Stimulated activated CD8-positive, alpha-beta memory T cell treated with anti-CD3 and anti-CD28 coated beads, Interleukin-7, amount 100 ng/mL, for 24 hours (primary cell): ENCODE measurements around the gene RMDN3.
A peak's percentile ranks its signal among the peaks of the same experiment; 100 is the strongest.

ENCODE experiments used
- DNase-seq: peaks from one replicate; pipeline ENCODE4 v3.0.0-alpha.2; 2020; ENCODE audit warnings: low read depth

RMDN3 gene

DNA sequence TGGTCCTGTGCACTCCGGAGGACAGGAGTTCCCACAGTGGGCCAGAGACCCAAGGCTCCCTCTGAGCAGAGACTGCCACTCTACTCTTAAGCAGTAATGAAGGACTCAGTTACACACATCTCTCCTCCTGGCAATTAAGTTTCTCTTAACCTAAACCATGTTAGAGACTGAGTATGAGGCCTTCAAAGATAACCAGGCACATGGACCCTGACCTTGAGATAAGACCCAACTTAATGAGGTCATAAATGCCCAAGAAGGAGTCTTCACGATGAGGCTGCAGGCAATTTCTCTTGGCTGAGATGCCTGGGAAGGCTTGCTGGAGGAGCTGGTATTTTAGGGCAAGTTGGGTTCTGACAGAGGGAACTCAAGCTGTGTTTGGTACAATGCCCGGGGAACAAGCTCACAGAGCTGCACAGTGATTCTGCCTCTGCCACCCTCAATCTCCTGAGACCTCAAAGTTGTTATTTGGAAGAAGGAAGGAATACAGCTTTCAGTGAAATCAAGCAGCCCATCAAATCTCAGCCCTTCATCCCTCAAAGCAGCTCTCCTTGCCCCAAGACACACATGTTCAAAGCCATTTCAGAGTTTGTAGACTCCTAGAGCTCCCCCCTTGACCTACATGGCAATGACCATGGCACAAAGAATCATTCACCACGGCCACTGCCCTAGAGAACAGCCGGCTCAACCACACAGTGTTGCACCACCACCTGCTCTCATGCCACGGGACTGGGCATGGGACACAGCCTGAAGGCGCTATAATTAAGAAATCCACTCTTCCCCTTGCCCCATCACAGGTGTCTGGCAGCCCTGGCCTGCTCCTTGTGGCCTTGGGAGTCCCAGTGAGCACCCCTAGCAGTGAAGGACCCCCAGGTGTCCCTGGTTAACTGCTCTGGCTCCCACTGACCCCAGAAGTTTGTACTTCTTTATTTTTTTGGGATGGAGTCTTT lies 7.1 kb downstream of the RMDN3 start:
- no peak for DNase-seq

DNA sequence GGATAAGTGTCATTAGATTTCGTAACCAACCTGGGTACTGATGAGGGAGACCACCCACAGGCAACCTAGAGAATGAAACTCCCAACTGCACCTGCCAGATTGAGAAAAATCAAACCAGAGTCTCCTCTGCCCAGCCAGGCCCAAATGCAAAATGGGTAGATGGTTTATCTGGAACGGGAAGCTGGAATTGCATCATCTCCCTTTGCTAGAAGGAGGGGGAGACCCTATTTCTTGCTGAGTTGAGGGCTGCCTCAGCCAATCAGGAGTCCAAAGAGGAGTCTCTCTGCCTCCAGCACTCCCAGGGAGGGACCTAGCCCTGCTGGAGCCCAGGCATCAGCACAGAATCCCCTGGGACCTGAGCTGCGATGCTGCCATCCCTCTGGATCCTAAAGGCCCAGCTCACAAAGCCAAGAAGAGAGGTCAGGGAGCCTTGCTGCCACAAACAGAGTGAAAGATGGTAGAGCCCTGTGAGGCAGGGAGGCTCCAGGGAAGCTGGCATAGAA lies 8.1 kb downstream of the RMDN3 start:
- no peak for DNase-seq

DNA sequence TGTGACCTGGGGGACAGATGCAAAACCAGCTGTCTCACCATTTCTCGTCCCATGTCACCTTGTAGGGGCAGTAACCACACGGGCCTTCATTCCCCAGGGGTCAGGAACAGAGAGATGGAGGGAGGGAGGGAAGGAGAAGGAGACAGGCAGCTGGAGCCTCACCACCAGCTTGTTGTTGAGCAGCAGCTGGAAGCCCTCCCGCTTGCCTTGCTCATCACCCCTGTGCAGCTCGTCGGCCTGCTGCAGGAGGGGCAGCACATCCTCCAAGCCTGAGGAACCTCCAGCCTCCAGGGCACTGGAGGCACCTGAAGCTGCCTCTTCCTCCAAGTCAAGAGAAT lies 10.3 kb downstream of the RMDN3 start:
- DNase-seq: no peak

DNA sequence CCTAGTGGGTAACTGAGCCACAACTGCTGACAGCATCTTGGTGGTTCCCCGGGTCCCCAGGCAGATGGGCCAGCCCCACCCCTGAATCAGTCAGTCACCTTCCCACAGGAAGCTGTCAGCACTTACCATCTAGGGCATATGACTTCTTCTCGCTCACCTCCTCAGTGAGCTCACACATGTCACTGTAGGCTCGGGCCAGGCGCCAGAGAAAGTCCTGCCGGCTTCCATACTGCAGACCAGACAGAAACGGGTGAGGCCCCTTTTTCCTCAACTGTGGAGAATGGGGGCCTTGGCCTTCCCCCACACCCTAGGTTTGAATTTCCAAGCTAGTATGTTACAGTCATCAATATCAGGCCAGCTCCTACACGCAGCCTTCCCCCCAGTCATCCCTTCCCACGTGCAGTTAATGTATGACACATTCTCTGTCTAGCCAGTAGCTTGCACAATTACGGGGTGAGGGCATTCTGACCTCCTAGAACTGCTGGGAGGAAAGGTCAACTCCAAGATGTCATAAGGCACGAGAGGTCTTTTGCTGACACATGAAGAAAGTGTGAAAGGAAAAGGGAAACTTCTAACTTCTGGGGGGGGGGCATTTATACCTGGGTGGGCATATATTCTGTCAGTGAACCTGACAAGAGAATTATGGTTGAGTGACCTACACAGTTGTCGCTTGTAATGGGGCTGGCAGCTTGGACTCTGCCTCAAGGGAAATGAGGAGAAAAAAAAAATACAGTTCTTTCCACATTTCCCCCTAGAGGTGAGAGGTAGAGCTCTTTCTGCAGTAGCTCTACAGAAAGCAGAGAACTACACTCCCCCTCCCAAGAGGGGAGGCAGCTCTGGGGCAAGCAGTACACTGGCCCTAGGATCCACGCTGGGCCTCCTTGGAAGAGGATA lies 10.9 kb downstream of the RMDN3 start:
- peak; percentile 49 for DNase-seq

DNA sequence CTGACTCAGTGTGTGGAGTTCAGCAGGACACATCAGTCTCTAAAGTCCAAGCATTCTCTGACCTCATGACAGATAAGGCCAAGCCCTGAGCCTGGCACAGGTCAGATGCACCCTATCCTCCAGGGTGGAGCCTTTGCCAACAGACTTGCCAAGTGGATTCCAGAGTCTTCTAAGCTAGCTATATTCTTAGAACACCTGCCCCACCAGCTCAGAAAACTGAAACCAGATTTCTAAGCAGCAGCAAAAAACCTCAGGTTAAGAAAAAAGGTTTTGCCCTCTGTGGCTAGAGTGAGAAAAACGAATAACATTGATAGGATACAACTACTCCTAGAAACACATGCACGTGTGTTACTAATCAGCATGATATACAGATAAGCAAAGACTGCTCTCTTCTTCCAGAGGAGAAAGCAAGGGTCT lies 11.6 kb downstream of the RMDN3 start:
- DNase-seq: no peak

DNA sequence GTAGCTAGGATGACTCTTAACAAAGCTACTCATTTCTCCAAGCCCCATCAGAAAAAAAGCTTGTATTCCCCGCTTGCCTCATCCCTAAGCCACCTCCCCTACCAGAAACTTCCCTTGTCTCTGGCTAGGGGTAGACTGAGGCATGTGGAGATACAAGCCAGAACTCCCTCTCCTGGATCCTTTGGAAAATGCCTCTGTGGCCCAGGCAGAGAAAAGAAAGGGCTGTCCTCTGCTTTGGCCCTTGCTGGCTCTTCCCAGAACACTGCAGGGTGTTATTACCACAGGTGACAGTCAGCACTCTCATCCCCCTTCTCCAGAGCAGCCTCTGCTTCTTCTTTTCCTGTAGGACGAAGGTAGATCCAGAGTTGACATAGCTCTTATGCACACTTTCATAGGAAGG lies 15.2 kb downstream of the RMDN3 start:
- no peak for DNase-seq

DNA sequence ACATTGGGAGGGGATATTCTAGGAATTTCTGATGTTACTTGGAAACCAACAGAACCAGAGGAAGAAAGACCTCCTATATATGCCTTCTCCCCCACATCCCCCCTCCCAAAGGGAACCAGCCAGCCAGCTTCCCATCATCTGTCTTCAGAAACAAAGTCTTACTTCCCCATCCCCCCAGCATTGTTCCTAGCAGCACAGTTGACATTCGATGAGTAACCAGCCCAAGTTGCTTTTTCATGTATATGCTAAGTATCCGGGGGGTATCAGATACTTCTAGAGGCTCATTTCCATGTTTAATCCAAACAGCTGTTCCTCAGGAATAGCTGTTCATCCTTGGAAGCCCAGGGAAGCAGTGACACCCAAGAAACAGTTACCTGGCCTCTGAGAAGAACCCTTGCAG lies 16.0 kb downstream of the RMDN3 start:
- DNase-seq: no peak

DNA sequence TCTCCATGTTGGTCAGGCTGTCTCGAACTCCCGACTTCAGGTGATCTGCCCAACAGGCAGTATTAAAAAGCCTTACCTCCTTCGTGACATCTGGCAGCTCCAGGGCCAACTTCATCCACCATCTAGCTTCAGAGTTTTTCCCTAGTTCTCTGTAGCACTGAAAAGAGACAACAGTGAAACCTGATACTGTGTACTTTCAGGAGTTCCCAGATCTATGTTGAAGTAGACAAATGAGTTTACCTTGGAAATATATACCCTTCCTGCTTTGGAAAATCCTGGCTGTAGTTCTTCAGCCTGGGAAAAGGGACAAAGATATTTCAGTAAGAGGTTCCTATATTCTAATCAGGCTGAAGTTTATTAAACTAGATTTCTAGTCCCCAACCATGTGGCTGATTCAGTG lies 18.0 kb downstream of the RMDN3 start:
- no peak for DNase-seq

DNA sequence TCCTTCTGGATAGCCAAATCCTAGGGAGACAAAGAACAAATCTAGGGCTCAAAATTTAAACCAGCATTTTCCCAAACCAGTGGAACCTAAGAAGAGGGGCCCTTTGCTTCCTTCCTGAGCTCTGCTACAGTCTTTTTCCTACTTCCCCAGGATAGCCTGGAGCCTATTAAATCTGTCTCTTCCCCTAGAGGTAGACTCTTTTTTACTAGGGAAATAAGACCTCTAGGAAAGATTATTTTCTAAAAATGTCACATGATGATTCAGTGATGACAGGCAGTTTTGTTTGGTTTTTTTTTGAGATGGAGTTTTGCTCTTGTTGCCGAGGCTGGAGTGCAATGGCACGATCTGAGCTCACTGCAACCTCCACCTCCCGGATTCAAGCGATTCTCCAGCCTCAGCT lies 18.5 kb downstream of the RMDN3 start:
- DNase-seq: no peak

DNA sequence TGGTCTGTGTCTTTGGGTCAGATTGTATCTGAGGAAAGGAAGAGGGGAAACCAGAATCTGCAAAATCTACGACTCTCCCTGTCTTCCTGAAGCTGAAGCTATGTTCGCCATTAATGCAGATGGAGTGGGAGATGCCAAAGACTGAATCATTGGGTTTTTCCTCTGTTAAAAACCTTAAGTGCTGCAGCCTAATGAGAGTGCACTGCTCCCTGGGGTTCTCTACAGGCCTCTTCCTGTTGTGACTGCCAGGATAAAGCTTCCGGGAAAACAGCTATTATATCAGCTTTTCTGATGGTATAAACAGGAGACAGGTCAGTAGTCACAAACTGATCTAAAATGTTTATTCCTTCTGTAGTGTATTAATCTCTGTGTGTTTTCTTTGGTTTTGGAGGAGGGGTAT lies 24.0 kb downstream of the RMDN3 start:
- no peak for DNase-seq

DNA sequence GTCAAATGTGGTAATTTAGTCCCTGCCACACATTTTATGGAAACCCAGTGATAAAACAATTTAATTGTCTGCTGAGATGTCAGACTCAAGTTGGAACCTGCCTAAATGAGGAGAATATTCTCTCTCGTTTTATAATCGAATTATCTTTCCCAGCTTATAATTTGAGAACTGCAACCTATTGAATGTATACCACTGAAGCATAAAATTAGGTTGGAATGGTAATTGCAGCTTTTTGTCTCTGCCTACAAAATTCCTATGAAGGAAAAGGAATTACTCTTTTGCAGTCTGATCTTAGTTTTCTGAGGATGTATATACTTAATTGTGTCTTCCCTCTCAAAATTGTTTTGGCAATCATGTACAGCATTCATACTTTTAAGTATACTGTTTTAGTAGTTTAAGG lies 31.1 kb downstream of the RMDN3 start:
- no peak for DNase-seq

DNA sequence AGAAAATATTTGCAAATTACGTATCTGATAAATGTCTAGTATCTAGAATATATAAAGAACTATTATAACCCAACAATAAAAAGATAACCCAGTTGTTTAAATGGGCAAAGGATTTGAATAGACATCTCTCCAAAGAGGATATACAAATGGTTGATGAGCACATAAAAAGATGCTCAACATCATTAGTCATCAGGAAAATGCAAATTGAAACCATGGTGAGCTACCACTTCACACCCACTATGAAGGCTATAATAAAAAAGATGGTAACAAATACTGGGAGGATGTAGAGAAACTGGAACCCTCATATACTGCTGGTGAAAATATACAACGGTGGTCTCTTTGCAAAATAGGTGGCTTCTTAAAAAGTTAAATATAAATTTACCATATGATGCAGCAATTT lies 32.1 kb downstream of the RMDN3 start:
- no peak for DNase-seq

DNA sequence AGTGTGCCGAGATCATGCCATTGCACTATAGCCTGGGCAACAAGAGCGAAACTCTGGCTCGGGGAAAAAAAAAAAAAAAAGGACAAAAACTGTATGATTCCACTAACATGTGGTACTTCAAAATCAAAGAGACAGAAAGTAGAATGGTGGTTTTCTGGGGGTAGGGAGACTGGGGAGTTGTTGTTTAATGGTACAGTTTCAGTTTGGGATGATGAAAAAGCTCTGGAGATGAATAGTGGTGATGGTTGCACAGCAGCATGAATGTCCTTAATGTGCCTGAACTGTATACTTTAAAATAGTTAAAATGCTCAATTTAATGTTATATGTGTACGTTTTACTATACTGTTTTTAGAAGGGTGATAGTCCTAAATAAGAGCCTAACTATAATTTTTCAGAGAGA lies 32.7 kb downstream of the RMDN3 start:
- DNase-seq: no peak

DNA sequence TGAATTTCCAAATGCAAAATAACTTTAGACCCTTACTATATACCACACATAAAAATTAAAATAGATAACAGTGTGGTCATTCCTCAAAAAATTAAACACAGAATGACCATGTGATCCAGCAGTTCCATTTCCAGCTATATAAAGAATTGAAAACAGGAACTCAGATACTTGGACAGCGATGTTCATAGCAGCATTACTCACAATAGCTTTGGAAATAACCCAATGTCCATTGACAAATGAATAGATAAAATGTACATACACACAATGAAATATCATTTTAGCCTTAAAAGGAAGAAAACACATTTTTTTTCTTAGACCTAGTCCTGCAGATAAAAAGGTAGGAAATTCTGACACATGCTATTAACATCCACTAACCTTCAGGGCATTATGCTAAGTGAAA lies 33.4 kb downstream of the RMDN3 start:
- no peak for DNase-seq

DNA sequence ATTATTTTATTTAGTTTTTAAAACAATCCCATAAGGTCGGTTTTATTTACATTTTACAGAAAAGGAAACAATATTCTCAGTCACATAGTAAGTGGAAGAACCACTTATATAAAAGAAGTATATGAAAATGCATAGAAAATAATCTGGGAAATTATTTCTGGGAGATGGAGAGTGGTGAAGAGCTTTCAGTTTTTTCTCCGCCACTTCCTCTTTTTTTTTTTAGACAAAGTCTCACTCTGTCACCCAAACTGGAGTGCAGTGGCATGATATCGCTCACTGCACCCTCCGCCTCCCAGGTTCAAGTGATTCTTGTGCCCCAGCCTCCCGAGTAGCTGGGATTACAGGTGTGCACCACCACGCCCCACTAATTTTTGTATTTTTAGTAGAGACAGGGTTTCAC lies 38.9 kb downstream of the RMDN3 start:
- DNase-seq: no peak

DNA sequence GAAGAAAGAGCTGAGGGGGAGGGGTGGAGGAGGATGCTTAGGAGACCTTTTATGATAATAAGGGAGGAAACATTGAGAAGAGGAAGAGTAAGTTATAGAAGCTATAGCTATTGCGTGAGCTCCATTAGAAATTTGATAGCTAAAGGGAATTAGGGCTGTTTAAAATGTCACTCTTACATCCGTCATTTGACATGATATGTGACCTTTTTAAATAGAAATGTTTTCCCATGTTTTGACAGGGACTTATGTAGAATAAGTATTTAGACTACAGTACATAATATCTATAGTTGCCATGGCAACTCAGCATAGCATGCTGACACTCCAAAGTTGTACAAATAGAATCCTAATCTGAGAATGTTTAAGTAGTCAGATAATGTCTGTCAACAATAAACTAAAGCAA lies 40.9 kb downstream of the RMDN3 start:
- DNase-seq: no peak

DNA sequence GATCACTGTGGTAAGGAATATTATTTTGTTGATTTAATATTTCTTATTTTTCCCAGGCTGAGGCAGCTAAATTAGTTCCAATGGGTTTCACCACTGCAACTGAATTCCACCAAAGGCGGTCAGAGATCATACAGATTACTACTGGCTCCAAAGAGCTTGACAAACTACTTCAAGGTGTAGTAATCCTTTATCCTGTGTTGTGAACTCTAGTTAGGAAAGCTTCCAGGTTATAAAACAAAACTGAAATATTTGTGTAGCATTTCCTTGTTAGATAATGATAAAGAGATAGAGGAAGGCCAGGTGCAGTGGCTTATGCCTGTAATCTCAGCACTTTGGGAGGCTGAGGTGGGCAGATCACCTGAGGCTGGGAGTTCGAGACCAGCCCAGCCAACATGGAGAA lies 48.9 kb downstream of the RMDN3 start:
- no peak for DNase-seq

DNA sequence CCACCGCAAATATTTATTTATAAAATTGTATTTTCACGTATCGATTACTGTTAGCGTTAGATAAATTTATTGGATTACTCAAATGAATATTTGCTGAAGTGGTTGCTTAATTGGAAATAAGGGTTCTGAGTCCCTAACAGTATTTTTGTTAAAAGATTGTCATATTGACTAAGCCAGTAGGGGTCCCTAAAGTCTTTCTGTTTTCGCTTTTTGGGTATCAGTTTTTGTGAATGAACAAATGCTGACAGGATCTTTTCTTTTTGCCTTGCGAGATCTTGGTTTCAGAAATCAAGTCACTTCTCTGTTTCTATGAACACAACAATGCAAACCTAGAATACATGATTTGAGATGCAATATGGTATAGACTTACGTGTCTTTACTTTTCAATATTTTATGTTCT lies 53.0 kb downstream of the RMDN3 start:
- no peak for DNase-seq

DNA sequence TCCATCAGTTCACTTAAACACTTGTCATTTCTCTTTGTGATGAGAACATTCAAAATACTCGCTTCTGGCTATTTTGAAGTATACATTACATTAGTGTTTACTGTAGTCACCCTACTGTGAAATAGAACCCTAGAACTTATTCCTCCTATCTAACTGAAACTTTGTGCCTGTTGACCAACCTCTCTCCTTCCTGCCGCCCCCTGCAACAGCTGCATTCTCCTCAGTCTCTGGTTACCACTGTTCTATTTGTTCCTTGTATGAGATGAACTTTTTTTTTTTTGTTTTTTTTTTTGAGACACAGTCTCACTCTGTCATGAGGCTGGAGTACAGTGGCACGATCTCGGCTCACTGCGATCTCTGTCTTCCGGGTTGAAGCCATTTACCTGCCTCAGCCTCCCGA lies 57.1 kb downstream of the RMDN3 start:
- DNase-seq: no peak

DNA sequence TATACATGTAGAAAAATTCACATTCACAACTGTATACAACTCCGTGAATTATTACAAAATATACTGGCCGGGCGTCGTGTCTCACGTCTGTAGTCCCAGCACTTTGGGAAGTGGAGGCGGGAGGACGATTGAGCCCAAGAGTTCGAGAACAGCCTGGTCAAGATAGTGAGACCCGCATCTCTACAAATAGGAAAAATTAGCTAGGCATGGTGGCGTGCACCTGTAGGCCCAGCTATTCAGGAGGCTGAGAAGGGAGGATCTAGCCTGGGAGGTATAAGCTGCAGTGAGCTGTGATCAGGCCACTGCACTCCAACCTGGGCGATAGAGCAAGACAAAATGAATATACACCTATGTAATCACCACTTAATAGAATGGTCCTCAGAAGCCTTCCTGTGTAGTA lies 58.8 kb downstream of the RMDN3 start:
- DNase-seq: no peak

DNA sequence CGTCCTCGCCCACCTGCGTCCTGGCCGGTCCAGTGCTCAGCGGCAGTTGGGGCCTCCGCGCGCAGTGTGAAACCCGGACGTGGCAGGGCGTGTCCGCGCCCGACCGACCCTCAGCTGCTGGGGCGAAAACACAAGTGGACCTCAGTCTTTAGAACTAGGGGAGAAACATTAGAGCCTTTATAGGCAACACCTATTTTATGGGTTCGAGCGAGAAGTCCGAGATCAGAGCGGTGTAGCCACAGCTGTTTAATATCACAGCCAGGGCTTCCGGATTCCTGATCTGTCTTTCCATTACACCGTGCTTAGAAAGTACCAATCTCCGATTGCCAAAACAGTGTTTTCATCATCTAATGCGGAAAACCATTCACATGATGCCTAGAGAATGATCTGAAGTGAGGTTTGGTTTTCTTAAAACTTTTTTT lies 59.6 kb downstream of the RMDN3 start:
- DNase-seq: no peak

DNA sequence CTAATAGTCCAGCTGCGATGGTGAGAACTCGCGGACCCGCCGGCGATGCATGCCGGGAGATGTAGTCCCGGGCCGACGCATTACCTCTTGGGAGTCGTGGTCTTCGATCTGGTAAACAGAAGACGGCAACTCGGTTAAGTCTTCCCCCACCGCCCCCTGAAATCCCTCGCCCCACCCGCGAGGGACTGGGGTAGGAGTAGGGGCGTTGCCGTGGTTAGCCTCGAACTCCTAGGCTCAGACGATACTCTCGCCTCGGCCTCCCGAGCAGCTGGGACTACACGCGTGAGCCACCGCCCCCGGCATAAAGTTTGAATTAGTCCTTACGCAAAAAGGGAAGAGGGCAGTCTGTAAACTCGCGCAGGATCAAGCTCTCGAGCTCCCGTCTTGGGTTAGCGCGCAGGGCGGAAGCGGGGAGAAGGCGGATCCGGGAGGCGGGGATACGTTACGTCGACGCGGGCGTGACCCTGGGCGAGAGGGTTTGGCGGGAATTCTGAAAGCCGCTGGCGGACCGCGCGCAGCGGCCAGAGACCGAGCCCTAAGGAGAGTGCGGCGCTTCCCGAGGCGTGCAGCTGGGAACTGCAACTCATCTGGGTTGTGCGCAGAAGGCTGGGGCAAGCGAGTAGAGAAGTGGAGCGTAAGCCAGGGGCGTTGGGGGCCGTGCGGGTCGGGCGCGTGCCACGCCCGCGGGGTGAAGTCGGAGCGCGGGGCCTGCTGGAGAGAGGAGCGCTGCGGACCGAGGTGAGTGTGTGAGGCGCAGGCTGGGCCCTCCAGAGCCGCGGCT lies 60.2 kb downstream of the RMDN3 start, which contains the start of gene RAD51:
RAD51 (plus strand) TSS at position 487 of the 781 bp plus-strand sequence. CDS start 3,585 bp downstream, outside the sequence.
- peak; percentile 83 for DNase-seq
